Activated naive CD4-positive, alpha-beta T cell (primary cell): ENCODE measurements around the gene SRPK2.
"Not testable (repeated sequence)": the region's sequence is repeated elsewhere in the genome, so short reads cannot be mapped to it uniquely, and the experiment has no call there.

Experiments
- DNase-seq, 4 experiments: peaks; one replicate each; lab custom pipeline; 2025; lab: John Stamatoyannopoulos, UW

SRPK2 gene

GRCh38 chr7:105339404-105340323 lies 49.1 kb downstream of the SRPK2 start:
- no peak for DNase-seq

GRCh38 chr7:105337529-105337928 lies 51.2 kb downstream of the SRPK2 start:
- DNase-seq, result no peak

GRCh38 chr7:105336009-105336408 lies 52.7 kb downstream of the SRPK2 start:
- DNase-seq, result no peak

GRCh38 chr7:105332661-105333060 lies 56.1 kb downstream of the SRPK2 start:
- not testable (repeated sequence) for DNase-seq

DNA sequence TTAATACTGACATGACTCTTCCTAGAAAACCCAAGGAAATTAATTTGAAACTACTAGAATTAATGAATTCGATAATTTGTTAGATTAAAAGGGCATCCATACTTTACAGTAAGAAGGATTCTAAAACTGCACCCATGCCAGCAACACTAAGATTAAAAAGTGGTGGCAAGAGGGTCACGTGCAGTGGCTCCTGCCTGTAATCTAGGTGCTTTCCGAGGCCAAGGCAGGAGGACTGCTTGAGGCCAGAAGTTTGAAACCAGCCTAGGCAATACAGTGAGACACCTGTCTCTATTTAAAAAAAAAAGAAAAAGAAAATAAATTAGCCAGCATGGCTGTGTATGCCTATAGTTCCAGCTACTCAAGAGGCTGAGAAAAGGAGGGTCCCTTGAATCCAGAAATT lies 58.2 kb downstream of the SRPK2 start:
- no peak for DNase-seq

GRCh38 chr7:105327201-105327600 lies 61.5 kb downstream of the SRPK2 start:
- no peak for DNase-seq

GRCh38 chr7:105325216-105325904 lies 63.4 kb downstream of the SRPK2 start:
- DNase-seq, result no peak

DNA sequence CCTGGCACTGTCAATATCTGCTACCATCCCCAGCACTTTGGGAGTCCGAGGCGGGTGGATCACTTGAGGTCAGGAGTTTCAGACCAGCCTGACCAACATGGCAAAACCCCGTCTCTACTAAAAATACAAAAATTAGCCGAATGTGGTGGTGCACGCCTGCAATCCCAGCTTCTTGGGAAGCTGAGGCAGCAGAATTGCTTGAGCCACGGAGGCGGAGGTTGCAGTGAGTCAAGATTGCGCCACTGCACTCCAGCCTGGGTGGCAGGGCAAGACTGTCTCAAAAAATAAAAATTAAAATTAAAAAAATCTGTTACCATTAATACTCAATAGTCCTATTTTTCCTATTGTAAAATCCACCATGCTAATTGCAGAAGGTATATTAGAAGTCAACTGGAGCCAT lies 64.1 kb downstream of the SRPK2 start:
- DNase-seq, result not testable (repeated sequence)

- DNase-seq, result no peak
Observed at GRCh38 chr7:105323366-105323765, 65.4 kb downstream of the SRPK2 start.

DNA sequence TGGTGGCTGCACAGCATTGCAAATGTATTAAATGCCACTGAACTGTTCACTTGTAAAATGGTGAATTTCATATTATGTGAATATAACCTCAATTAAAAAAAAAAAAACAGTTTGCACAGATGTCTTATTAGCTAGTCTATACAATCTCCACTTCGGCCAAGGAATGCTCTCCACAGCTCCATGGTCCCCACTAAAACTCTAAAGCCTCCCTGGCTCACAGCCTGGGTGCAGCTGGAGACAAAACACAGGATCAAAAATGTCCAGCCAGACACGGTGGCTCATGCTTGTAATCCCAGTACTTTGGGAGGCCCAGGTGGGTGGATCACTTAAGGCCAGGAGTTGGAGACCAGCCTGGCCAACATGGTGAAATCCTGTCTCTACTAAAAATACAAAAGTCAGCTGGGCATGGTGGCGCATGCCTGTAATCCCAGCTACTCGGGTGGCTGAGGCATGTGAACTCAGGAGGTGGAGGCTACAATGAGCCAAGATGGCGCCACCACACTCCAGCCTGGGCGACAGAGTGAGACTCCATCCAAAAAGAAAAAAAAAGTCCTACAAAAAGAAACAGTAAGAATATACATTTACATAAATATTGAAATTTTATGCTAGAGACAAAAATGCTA lies 66.0 kb downstream of the SRPK2 start:
- no peak for DNase-seq

GRCh38 chr7:105321754-105322455 lies 66.8 kb downstream of the SRPK2 start:
- no peak for DNase-seq

GRCh38 chr7:105320896-105321295 lies 67.8 kb downstream of the SRPK2 start:
- no peak for DNase-seq

- DNase-seq, result no peak
Observed at GRCh38 chr7:105319578-105319977, 69.1 kb downstream of the SRPK2 start.

GRCh38 chr7:105316578-105317344 lies 72.0 kb downstream of the SRPK2 start:
- no peak for DNase-seq

DNA sequence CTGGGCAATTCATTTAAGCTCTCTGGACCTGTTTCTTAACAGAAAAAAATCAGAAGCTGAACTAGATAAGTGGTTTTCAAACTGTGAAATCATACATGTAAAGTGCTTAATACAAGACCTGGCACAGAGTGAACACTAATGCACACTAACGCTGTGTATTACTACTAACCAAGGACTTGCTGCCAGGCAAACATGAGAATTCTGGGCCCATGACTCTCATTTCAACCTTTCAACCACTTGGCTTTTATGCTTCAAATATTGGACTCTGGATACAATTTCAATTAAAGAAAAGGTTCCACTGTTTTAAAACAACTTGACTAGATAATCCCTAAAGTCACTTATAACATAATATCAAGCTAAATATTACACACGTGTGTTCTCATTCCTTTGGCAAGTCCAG lies 73.4 kb downstream of the SRPK2 start:
- DNase-seq, result no peak

DNA sequence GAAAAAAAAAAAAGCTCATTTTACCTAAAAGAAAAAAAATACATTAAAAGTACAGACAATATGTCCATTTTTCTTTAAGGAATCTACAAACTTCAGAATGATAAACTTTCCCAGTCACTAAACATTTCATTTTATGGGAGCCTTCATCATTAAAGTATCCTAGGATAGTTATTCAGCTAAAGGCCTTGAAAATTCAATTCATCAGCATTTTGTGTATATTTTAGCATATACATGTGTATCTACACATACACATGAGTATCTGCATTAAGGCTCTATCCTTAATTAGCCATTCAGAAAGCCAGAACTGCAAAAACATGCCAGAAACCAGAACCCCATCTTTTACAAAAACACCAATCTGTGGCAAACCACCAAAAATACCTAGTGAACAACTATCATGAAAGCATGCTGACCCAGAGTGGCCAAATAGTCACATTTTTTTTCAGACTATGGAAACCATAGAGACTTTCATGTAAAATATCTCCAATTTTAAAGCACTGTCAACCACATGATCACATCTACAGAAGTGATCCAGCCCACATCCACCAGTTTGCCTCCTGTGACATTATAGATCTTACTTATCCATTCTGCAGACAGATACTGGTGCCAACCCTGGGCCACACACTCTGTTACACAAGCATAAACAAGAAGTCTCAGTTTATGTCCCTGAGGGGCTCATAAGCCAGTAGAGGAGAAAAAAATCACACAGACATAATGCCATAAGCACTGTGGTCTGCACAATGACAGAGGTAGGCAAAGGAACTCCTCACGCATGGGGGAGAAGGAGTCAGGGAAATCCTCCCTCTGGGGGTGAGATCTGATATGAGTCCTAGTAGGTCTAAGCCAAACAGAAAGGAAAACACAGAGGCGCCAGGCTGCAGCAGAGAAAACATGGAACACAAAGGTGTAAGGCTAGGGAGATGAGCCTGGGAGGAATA lies 79.2 kb downstream of the SRPK2 start:
- DNase-seq, result no peak

- no peak for DNase-seq
Observed at GRCh38 chr7:105307163-105307672, 81.5 kb downstream of the SRPK2 start.

DNA sequence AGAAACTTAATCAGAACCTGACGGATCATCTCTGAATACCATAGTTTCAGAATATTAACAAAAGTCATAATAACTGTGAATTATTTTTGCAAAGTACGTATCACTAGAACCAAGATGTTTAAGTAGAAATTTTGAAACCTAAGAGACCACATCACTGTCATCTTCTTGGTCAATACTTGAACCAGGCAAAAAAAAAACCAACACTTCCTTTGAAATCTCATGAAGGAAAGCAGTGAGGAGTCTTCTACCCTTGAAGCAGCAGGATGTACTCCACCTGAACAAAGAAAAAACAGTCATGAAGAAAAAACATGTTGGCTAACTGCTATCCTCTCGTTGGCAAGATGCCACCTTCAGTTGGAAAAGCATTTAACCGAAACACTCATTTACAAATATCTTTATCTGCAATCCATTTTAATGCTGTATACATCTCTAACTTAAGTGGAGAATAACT lies 82.4 kb downstream of the SRPK2 start:
- no peak for DNase-seq

GRCh38 chr7:105305633-105306032 lies 83.1 kb downstream of the SRPK2 start:
- DNase-seq, result no peak
